ENCODE data around the gene TGFB2. TPM values are rescaled to one million over a fixed set of nuclear protein-coding genes. Genes with fewer than 3 reads are reported as not detected.

The TGFB2 gene
- total RNA-seq, 2 experiments from 2014 or later, result 0.11 TPM

- no peaks in the 10 kb centered on the region for H3K9me3 ChIP-seq (ENCODE audit: control insufficient read depth in 1 of 2, insufficient read depth in 1 of 2, low read length in 2 of 2)
- no peaks in the 10 kb centered on the region for H3K4me1 ChIP-seq (ENCODE audit: insufficient read depth, low read length)
- no peak overlapping the region for H3K27ac Mint-ChIP-seq
- DNase-seq, result peak in 1 of 14 experiments; percentile 8
- intact Hi-C loops (cut with DNase I, micrococcal nuclease), result no loop called here
- CTCF ChIA-PET, result no interaction called here
- H3K4me1 Mint-ChIP-seq (ENCODE audit: low read depth), result no peaks in the 10 kb centered on the region
- no peak for ATAC-seq (ENCODE audit: poor library complexity)
- no peaks in the 10 kb centered on the region for H3K27me3 Mint-ChIP-seq
- no peak overlapping the region for H3K27ac ChIP-seq (ENCODE audit: low read depth in 1 of 2, low read length in 2 of 2)
- H3K9me3 Mint-ChIP-seq, result no peaks in the 10 kb centered on the region
- H3K4me3 Mint-ChIP-seq, result no peak overlapping the region
- TF ChIP-seq, protein P1, sequence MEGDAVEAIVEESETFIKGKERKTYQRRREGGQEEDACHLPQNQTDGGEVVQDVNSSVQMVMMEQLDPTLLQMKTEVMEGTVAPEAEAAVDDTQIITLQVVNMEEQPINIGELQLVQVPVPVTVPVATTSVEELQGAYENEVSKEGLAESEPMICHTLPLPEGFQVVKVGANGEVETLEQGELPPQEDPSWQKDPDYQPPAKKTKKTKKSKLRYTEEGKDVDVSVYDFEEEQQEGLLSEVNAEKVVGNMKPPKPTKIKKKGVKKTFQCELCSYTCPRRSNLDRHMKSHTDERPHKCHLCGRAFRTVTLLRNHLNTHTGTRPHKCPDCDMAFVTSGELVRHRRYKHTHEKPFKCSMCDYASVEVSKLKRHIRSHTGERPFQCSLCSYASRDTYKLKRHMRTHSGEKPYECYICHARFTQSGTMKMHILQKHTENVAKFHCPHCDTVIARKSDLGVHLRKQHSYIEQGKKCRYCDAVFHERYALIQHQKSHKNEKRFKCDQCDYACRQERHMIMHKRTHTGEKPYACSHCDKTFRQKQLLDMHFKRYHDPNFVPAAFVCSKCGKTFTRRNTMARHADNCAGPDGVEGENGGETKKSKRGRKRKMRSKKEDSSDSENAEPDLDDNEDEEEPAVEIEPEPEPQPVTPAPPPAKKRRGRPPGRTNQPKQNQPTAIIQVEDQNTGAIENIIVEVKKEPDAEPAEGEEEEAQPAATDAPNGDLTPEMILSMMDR (IDR thresholded peaks at IDR 0.05), result no peak
- H3K27me3 ChIP-seq (ENCODE audit: control insufficient read depth in 1 of 2, insufficient read depth in 2 of 2, low read length in 2 of 2), result no peaks in the 10 kb centered on the region
- POLR2A ChIA-PET, result no interaction called here
- H3K36me3 ChIP-seq (ENCODE audit: insufficient read depth, low read length), result peaks cover 14% of the 10 kb centered on the region
- peaks cover 71% of the 10 kb centered on the region for H3K36me3 Mint-ChIP-seq (ENCODE audit: low read depth)
- no peak overlapping the region for H3K4me3 ChIP-seq (ENCODE audit: low read length)
These were observed 22.4 kb upstream of the TGFB2 start for GRCh38 chr1:218322762-218323161.

- intact Hi-C loops (cut with DNase I, micrococcal nuclease), result no loop called here
- H3K27ac Mint-ChIP-seq, result no peak overlapping the region
- TF ChIP-seq, protein P1 (IDR thresholded peaks at IDR 0.05), result no peak
- no peak overlapping the region for H3K27ac ChIP-seq (ENCODE audit: low read depth in 1 of 2, low read length in 2 of 2)
- ATAC-seq (ENCODE audit: poor library complexity), result no peak
- H3K4me3 Mint-ChIP-seq, result no peak overlapping the region
- no peaks in the 10 kb centered on the region for H3K9me3 Mint-ChIP-seq
- no peak for DNase-seq
- no peak overlapping the region for H3K4me3 ChIP-seq (ENCODE audit: low read length)
- peaks cover 14% of the 10 kb centered on the region for H3K36me3 ChIP-seq (ENCODE audit: insufficient read depth, low read length)
- no peaks in the 10 kb centered on the region for H3K27me3 Mint-ChIP-seq
- H3K4me1 Mint-ChIP-seq (ENCODE audit: low read depth), result no peaks in the 10 kb centered on the region
- ChIA-PET POLR2A (no interaction called here), CTCF (no interaction called here)
- H3K36me3 Mint-ChIP-seq (ENCODE audit: low read depth), result peaks cover 62% of the 10 kb centered on the region
- H3K9me3 ChIP-seq (ENCODE audit: control insufficient read depth in 1 of 2, insufficient read depth in 1 of 2, low read length in 2 of 2), result no peaks in the 10 kb centered on the region
- no peaks in the 10 kb centered on the region for H3K4me1 ChIP-seq (ENCODE audit: insufficient read depth, low read length)
- H3K27me3 ChIP-seq (ENCODE audit: control insufficient read depth in 1 of 2, insufficient read depth in 2 of 2, low read length in 2 of 2), result no peaks in the 10 kb centered on the region
These were observed 21.4 kb upstream of the TGFB2 start for GRCh38 chr1:218323568-218324225.

DNA sequence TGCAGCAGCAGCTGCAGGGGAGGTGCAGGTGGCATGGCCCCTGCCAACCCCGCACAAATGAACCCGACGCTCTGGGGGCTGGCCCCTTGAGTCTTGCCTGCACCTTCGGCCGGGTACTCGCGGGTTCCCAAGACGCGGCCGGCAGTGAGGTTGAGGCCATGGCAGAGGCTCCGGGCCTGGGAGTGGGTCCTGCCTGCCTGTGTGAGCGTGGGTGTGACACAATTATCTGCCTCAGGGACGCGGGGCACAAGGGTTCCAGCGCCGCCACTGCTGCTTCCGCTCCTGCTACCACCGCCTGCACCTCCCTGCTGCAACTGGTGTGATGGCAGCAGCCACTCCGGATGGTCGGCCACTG, 20.9 kb upstream of the TGFB2 start:
- Mint-ChIP-seq H3K27ac (no peak overlapping the region), H3K4me1 (ENCODE audit: low read depth) (no peaks in the 10 kb centered on the region), H3K36me3 (ENCODE audit: low read depth) (peaks cover 57% of the 10 kb centered on the region), H3K9me3 (no peaks in the 10 kb centered on the region), H3K4me3 (no peak overlapping the region), H3K27me3 (no peaks in the 10 kb centered on the region)
- TF ChIP-seq, protein P1 (IDR thresholded peaks at IDR 0.05), result no peak
- Histone ChIP-seq H3K4me1 (ENCODE audit: insufficient read depth, low read length) (no peaks in the 10 kb centered on the region), H3K4me3 (ENCODE audit: low read length) (no peak overlapping the region), H3K27ac (ENCODE audit: low read depth in 1 of 2, low read length in 2 of 2) (no peak overlapping the region), H3K27me3 (ENCODE audit: control insufficient read depth in 1 of 2, insufficient read depth in 2 of 2, low read length in 2 of 2) (no peaks in the 10 kb centered on the region), H3K36me3 (ENCODE audit: insufficient read depth, low read length) (peaks cover 14% of the 10 kb centered on the region), H3K9me3 (ENCODE audit: control insufficient read depth in 1 of 2, insufficient read depth in 1 of 2, low read length in 2 of 2) (no peaks in the 10 kb centered on the region)
- no peak for DNase-seq
- ChIA-PET CTCF (no interaction called here), POLR2A (no interaction called here)
- no peak for ATAC-seq (ENCODE audit: poor library complexity)
- intact Hi-C loops (cut with DNase I, micrococcal nuclease), result no loop called here

Data from CD4-positive, alpha-beta T cell (primary cell).